Measurements from ENCODE around the gene MYOCOS.
"Not testable (repeated sequence)": the region's sequence is repeated elsewhere in the genome, so short reads cannot be mapped to it uniquely, and the experiment has no call there.

MYOCOS gene

DNA sequence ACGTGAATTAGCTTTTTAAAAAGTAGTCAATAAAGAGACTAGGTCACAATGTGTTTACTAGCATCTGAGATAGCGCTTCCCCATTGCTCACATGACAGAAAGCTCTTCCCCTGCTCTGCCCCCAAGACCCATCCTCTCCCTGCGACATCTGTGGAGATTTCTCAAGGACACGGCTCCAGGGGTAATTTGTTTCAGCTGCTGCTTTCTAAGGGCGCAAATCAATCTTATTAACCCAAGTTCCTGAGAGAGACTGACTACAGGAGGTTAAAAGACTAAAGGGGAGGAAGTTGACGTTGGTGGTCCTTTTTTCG is at the start of gene MYOCOS:
Gene MYOCOS (plus strand): TSS at position 92 of the 311 bp plus-strand sequence. CDS start 1,641 bp downstream, outside the sequence.
- DNase-seq (ENCODE audit: low spot score) = no peak

DNA sequence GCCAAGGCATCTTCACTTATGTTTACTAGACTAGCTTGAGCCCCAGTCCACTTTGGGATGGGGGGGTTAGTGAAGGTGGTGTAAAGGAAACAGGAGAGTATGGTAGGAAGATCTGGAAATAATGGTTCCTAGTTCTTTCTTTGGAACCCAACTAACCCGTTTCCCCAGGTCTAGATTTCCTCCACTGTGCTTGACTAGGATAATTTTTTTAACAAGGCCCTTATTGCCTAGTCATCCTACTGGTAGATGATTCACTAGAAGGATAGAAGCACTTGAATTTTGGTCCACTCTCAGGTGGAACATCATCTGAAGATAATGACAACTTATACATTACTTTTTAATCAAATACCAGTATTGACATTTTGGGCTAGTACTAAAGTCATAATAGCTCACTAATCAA is 45.9 kb upstream of the MYOCOS start:
- no peak for DNase-seq (ENCODE audit: low spot score)

- no peak for DNase-seq (ENCODE audit: low spot score)
These were observed 40.8 kb upstream of the MYOCOS start for GRCh38 chr1:171581226-171581625.

DNA sequence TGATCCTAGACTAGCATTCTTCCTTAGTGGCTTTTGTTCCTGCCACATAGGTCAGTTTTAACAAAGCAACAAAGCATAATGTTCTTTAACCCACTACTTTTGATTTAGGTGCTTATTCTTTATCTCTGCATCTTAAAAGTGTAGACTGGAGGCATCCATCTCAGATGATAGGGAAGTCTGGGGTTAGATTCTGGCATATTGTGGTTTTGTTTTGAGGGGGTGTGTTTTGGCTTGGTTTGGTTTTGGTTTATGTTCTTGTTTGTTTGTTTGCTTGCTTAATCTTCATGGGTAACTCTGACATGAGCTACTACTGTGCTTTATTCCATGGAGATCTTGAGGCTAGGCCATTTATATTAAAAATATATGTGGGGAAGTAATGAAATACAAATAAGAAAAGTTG is 40.3 kb upstream of the MYOCOS start:
- no peak for DNase-seq (ENCODE audit: low spot score)

DNA sequence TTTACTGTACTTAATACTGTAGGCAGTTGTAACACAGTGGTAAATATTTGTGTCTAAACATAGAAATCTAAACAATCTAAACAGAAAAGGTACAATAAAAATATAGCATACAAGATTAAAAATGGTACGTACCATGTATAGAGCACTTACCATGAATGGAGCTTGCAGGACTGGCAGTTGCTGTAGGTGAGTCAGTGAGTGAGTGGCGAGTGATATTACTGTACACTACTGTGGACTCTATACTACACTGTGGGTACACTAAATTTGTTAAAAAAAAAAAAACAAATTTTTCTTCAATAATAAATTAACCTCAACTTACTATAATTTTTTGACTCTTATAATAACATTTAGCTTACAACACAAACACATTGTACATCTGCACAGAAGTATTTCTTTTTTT is 39.5 kb upstream of the MYOCOS start:
- DNase-seq (ENCODE audit: low spot score) = no peak

DNA sequence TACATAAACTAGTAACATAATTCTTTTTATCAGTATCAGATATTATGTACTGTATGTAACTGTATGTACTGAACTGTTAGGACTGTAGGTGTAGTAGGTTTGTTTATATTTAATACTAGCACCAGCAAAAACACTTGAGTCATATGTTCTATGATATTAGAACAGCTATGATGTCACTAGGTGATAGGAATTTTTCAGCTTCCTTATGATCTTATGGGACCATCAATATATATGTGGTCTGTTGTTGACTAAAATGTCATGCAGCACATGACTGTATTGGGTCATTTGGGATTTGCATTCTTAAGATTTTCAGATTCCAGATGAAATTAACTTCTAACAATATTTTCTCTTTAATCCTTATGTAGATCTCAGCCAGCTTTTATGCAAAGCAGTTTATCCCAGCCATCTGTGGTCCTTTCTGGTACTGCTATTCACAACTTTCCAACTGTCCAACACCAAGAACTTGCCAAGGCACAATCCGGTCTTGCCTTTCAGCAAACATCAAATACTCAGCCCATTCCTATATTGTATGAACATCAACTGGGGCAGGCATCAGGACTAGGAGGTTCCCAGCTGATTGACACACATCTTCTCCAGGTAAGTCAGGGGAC is 38.3 kb upstream of the MYOCOS start:
- DNase-seq (ENCODE audit: low spot score) = no peak

DNA sequence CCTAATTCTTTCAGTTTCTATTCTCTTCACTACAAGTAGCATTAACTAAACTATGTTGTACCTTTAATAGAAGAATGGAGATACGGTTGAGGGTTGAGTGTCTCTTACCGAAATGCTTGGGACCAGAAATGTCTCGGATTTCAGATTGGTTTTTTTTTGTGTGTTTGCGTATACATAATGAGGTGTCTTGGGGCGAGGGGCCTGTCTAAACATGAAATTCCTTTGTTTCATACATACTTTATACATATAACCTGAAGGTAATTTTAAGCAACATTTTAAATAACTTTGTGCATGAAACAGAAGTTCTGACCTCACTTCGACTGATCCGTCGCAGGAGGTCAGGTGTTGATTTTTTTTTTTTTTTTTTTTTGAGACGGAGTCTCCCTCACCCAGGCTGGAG is 36.3 kb upstream of the MYOCOS start:
- no peak for DNase-seq (ENCODE audit: low spot score)

DNA sequence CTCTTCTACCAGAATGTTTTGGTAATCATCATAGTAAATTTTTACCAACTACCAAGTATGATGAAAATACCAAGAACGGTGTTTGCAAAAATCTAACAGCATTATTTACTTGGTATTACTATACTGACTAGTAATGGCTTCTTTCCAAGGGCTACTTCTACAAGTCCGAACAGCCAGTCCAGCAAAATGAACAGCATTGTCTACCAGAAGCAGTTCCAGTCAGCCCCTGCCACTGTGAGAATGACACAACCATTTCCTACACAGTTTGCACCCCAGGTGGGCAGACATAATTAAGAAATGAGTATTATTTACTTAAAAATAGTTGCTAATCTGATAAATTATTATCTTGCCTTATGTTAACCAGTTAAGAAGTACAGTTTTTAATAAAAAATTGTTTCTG is 33.8 kb upstream of the MYOCOS start:
- no peak for DNase-seq (ENCODE audit: low spot score)

GRCh38 chr1:171590022-171590421 is 32.0 kb upstream of the MYOCOS start:
- DNase-seq (ENCODE audit: low spot score) = no peak

DNA sequence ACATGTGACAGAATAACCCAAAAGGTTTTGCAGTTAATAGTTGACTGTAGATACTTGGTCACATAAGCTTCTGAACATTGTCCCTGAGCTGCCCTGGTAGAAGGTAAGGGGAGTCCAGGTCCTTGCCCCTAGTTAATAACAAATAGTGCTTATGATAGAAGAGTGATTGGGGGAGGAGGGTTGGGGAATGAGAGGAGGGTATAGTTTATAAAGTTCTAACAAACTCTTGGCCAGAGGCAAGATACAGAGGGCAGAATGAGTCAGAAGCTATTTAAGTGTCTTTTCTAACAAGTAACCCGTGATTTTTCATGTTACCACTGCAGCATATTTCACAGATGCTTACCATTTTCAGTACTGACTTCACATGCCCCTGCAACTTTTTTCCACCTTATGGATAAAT is 26.7 kb upstream of the MYOCOS start:
- DNase-seq (ENCODE audit: low spot score) = no peak

GRCh38 chr1:171596119-171596518 is 25.9 kb upstream of the MYOCOS start:
- DNase-seq (ENCODE audit: low spot score) = no peak

DNA sequence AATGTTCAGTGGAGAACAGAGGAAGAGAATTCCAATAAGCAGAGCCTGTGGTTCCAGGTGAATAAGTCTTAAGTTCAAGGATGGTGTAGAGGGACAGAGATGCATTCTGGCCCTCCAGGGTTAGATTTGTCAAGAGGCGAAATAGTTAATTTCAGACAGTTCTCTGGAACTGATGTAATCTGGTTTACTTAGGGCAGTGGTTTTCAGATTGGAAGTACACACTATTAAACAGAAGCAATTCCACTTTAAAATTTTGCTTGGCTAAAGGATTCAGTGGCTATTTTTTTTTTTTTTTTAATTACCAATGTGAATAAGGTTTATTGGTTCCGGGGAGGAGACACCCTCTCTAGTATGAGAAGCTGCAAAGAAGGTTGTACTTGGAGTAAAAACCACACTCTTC is 25.3 kb upstream of the MYOCOS start:
- DNase-seq (ENCODE audit: low spot score) = no peak

- no peak for DNase-seq (ENCODE audit: low spot score)
These were observed 24.8 kb upstream of the MYOCOS start for GRCh38 chr1:171597203-171597602.

- not testable (repeated sequence) for DNase-seq (ENCODE audit: low spot score)
These were observed 21.7 kb upstream of the MYOCOS start for GRCh38 chr1:171600310-171600709.

DNA sequence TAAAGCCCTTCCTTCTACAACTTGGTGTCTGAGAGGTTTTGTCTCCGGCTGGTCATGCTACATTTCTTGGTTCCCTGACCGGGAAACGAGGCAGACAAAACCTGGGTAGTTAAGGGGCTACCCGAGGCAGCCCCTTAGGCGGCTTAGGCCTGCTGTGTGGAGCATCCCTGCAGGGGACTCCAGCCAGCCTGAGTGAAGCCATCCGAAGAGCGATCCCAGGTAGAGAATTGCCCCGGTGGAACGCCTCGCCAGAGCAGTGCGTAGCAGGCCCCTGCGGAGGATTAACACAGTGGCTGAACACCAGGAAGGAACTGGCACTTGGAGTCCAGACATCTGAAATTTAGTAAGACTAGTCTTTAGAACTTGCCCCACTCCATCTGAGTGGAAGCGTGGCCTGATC is 21.2 kb upstream of the MYOCOS start:
- no peak for DNase-seq (ENCODE audit: low spot score)

- not testable (repeated sequence) for DNase-seq (ENCODE audit: low spot score)
These were observed 19.0 kb upstream of the MYOCOS start for GRCh38 chr1:171603042-171603441.

DNA sequence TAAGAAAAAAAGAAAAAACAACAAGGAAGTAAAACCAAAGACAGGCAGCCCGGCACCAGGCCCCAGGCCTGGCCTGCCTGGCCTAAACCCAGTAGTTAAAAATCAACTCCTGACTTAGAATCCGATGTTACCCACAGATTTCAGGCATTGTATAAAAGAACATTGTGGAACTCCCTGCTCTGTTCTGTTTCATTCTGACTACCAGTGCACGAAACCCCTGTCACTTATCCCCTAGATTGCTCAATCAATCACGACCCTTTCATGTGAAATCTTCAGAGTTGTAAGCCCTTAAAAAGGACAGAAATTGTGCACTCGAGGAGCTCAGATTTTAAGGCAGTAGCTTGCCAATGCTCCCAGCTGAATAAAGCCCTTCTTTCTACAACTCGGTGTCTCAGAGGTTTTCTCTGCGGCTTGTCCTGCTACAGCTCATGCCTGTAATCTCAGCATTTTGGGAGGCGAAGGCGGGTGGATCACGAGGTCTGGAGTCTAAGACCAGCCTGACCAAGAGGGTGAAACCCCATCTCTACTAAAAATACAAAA is 15.6 kb upstream of the MYOCOS start:
- no peak for DNase-seq (ENCODE audit: low spot score)

- no peak for DNase-seq (ENCODE audit: low spot score)
These were observed 11.7 kb upstream of the MYOCOS start for GRCh38 chr1:171610385-171610784.

GRCh38 chr1:171611306-171611705 is 10.7 kb upstream of the MYOCOS start:
- DNase-seq (ENCODE audit: low spot score) = no peak

- DNase-seq (ENCODE audit: low spot score) = no peak
These were observed 8.8 kb upstream of the MYOCOS start for GRCh38 chr1:171613282-171613681.

GRCh38 chr1:171615122-171615906 is 6.7 kb upstream of the MYOCOS start:
- DNase-seq (ENCODE audit: low spot score) = not testable (repeated sequence)

DNA sequence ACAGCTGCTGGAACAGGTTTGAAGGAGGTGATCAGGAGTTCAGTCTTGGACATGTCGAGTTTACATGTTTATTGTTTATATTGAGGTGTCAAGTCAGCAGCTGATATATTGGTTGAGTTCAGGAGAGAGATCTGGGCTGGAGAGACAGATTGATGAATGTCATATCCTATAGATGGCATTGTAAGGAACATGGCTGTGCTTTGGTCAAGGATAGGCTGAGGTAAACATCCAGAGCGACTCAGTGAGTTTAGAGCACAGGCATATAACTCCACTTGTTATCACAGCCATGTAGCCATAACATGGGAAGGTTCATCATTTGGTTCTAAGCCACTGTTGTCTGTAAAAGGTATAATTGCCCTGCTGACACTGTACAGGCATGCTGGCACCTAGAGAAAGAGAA is 5.5 kb upstream of the MYOCOS start:
- DNase-seq (ENCODE audit: low spot score) = no peak

DNA sequence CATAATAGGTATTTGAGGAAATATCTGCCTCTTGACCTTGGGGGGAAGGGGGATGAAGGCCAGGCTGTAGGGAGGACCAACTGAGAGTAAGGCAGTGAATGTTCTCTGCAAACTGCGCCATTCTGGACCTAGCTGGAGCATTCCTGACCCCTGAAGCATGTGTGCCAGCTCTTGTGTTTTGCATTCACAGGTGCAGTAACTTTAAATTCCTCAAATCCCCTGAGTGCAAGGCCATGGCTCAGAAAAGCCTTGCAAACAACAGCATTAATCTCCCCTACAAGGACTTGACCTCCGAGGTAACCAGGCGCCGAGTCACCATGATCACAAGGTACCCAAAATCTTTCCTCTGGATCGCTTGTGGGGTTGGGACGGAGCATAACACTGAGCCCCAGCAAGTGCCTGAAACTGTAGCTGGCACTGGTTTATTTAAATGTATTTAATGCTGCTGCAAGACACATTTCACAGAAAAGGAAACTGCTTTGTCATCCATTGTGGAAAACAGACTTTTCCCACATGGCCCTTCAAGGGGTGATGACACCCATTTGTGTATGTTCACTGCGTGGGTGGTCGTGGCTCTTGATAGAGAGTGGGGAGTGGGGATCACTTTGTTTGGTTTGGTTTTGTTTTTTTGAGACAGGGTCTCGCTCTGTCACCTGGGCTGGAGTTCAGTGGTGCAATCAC is 1.7 kb downstream of the MYOCOS start:
- no peak for DNase-seq (ENCODE audit: low spot score)

Data from LoVo (cell line).